ENCODE data around the gene PCARE.

DNA sequence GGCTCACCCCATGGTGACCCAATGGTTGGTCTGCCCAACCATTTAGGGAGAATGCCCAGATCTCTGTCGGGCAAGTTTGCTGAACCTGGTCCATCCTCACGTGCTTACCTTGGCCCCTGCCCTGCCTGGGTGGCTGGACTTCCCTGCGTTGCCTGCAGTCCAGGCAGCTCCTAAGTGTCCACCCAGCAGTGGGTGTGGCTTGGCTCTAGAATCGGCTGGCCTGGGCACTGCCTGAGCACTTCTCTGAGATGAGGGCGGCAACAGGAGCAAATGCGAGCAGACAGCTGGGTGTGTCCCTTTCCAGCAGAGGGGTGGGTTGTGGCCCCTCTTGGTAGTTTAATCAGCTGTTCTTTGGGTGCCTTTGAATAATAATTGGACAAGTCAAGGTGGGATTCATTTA is 11.3 kb downstream of the PCARE start:
- TF ChIP-seq EP300 (conservative IDR thresholded peaks at IDR 0.05; ENCODE audit: poor library complexity, severe bottlenecking) (no peak), EZH2 (IDR thresholded peaks at IDR 0.05; ENCODE audit: borderline replicate concordance, insufficient read depth, low read length, poor library complexity, severe bottlenecking) (no peak), POLR2AphosphoS5 (IDR thresholded peaks at IDR 0.05) (no peak), MXI1 (conservative IDR thresholded peaks at IDR 0.05; ENCODE audit: poor library complexity, severe bottlenecking) (no peak)
- TF ChIP-seq, protein P1, sequence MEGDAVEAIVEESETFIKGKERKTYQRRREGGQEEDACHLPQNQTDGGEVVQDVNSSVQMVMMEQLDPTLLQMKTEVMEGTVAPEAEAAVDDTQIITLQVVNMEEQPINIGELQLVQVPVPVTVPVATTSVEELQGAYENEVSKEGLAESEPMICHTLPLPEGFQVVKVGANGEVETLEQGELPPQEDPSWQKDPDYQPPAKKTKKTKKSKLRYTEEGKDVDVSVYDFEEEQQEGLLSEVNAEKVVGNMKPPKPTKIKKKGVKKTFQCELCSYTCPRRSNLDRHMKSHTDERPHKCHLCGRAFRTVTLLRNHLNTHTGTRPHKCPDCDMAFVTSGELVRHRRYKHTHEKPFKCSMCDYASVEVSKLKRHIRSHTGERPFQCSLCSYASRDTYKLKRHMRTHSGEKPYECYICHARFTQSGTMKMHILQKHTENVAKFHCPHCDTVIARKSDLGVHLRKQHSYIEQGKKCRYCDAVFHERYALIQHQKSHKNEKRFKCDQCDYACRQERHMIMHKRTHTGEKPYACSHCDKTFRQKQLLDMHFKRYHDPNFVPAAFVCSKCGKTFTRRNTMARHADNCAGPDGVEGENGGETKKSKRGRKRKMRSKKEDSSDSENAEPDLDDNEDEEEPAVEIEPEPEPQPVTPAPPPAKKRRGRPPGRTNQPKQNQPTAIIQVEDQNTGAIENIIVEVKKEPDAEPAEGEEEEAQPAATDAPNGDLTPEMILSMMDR (IDR thresholded peaks at IDR 0.05; ENCODE audit: poor library complexity, severe bottlenecking): no peak

Measured in neural cell (in vitro differentiated cells).